Activated T-cell treated with anti-CD3 and anti-CD28 coated beads, Interleukin-2, amount 50 U/mL, for 48 hours (primary cell): Measurements from ENCODE around the gene DOP1B.
"Not testable (repeated sequence)": the region's sequence is repeated elsewhere in the genome, so short reads cannot be mapped to it uniquely, and the experiment has no call there.

Experiments used
- DNase-seq, 2 experiments: peaks; one replicate each; pipeline ENCODE4 v3.0.0-alpha.2; 2020

Gene DOP1B

GRCh38 chr21:36178349-36178748 is 21.7 kb downstream of the DOP1B start:
- no peak for DNase-seq

GRCh38 chr21:36179145-36179544 is 22.5 kb downstream of the DOP1B start:
- no peak for DNase-seq

- no peak for DNase-seq
Measured at GRCh38 chr21:36180963-36181362, 24.3 kb downstream of the DOP1B start.

- DNase-seq, result no peak
Measured at GRCh38 chr21:36183144-36183795, 26.6 kb downstream of the DOP1B start.

- no peak for DNase-seq
Measured at GRCh38 chr21:36184545-36184944, 27.9 kb downstream of the DOP1B start.

GRCh38 chr21:36185523-36185922 is 28.9 kb downstream of the DOP1B start:
- no peak for DNase-seq

- DNase-seq, result no peak
Measured at GRCh38 chr21:36186081-36186480, 29.5 kb downstream of the DOP1B start.

GRCh38 chr21:36186506-36187399 is 30.1 kb downstream of the DOP1B start:
- no peak for DNase-seq

- DNase-seq, result no peak
Measured at GRCh38 chr21:36188081-36188681, 31.6 kb downstream of the DOP1B start.

GRCh38 chr21:36188937-36189336 is 32.3 kb downstream of the DOP1B start:
- no peak for DNase-seq

GRCh38 chr21:36190736-36191135 is 34.1 kb downstream of the DOP1B start:
- no peak for DNase-seq

GRCh38 chr21:36193200-36193599 is 36.6 kb downstream of the DOP1B start:
- DNase-seq, result no peak

GRCh38 chr21:36194024-36194423 is 37.4 kb downstream of the DOP1B start:
- DNase-seq, result no peak

GRCh38 chr21:36195613-36196012 is 39.0 kb downstream of the DOP1B start:
- DNase-seq, result no peak

- DNase-seq, result no peak
Measured at GRCh38 chr21:36199021-36199420, 42.4 kb downstream of the DOP1B start.

- not testable (repeated sequence) for DNase-seq
Measured at GRCh38 chr21:36199575-36199974, 43.0 kb downstream of the DOP1B start.

GRCh38 chr21:36200081-36200561 is 43.5 kb downstream of the DOP1B start:
- no peak for DNase-seq

GRCh38 chr21:36202726-36203602 is 46.3 kb downstream of the DOP1B start:
- no peak for DNase-seq

GRCh38 chr21:36203603-36203889 is 46.9 kb downstream of the DOP1B start:
- peak; percentile 52 to 64 for DNase-seq

GRCh38 chr21:36204980-36205379 is 48.4 kb downstream of the DOP1B start:
- DNase-seq, result no peak

GRCh38 chr21:36205962-36206361 is 49.3 kb downstream of the DOP1B start:
- DNase-seq, result no peak
